Astrocyte (in vitro differentiated cells and primary cell): ENCODE measurements around the gene STX3. TPM values are rescaled to one million over a fixed set of nuclear protein-coding genes. Genes with fewer than 3 reads are reported as not detected.

Experiments used
- DNase-seq: peaks from one replicate; pipeline ENCODE4 v3.0.0-alpha.2; 2010; ENCODE audit warnings: low read depth
- FAIRE-seq: peaks from 2 replicates; lab custom pipeline; 2011; peaks lifted over from hg19 to GRCh38; lab: Jason Lieb, UNC
- H2AFZ ChIP-seq: 2 replicates; pipeline ENCODE4 v1.6.0; 2012; ENCODE audit warnings: low read depth, low read length, inconsistent platforms
- H3K27ac ChIP-seq: 2 replicates; pipeline ENCODE4 v1.5.1; 2011; ENCODE audit warnings: low read depth, low read length, inconsistent platforms
- H3K27me3 ChIP-seq: 2 replicates; pipeline ENCODE4 v1.6.0; 2011; ENCODE audit warnings: low read length, inconsistent platforms; ENCODE audit not compliant: insufficient read depth
- H3K36me3 ChIP-seq: 2 replicates; pipeline ENCODE4 v1.5.1; 2011; ENCODE audit warnings: low read length, inconsistent platforms; ENCODE audit not compliant: insufficient read depth
- H3K4me1 ChIP-seq: 2 replicates; pipeline ENCODE4 v1.5.1; 2011; ENCODE audit warnings: low read length, inconsistent platforms; ENCODE audit not compliant: insufficient read depth
- H3K4me2 ChIP-seq: 2 replicates; pipeline ENCODE4 v1.6.0; 2012; ENCODE audit warnings: low read length, inconsistent platforms
- H3K4me3 ChIP-seq: 2 replicates; pipeline ENCODE4 v1.5.1; 2011; ENCODE audit warnings: low read depth, mild to moderate bottlenecking, low read length, inconsistent platforms; ENCODE audit not compliant: insufficient read depth
- H3K79me2 ChIP-seq: 2 replicates; pipeline ENCODE4 v1.6.0; 2012; ENCODE audit warnings: mild to moderate bottlenecking, low read length, inconsistent platforms; ENCODE audit not compliant: insufficient read depth
- H3K9ac ChIP-seq: 2 replicates; pipeline ENCODE4 v1.6.0; 2012; ENCODE audit warnings: mild to moderate bottlenecking, low read length, inconsistent platforms
- H3K9me3 ChIP-seq: 2 replicates; pipeline ENCODE4 v1.5.1; 2012; ENCODE audit warnings: low read depth, mild to moderate bottlenecking, low read length, inconsistent platforms; ENCODE audit not compliant: insufficient read depth
- H4K20me1 ChIP-seq: 2 replicates; pipeline ENCODE4 v1.6.0; 2012; ENCODE audit warnings: low read length, inconsistent platforms; ENCODE audit not compliant: insufficient read depth
- H3K27ac Mint-ChIP-seq: one replicate; pipeline ENCODE4 v1.8.0; 2021; ENCODE audit warnings: mild to moderate bottlenecking, mixed read lengths; ENCODE audit not compliant: unreplicated experiment
- H3K27me3 Mint-ChIP-seq: one replicate; pipeline ENCODE4 v1.8.0; 2021; ENCODE audit warnings: low read depth, mixed read lengths; ENCODE audit not compliant: unreplicated experiment
- H3K36me3 Mint-ChIP-seq: one replicate; pipeline ENCODE4 v1.8.0; 2021; ENCODE audit warnings: low read depth, mixed read lengths; ENCODE audit not compliant: unreplicated experiment
- H3K4me1 Mint-ChIP-seq: one replicate; pipeline ENCODE4 v1.8.0; 2021; ENCODE audit warnings: low read depth, mixed read lengths; ENCODE audit not compliant: unreplicated experiment
- H3K4me3 Mint-ChIP-seq: one replicate; pipeline ENCODE4 v1.8.0; 2021; ENCODE audit warnings: mild to moderate bottlenecking, moderate library complexity, mixed read lengths; ENCODE audit not compliant: unreplicated experiment
- H3K9me3 Mint-ChIP-seq: one replicate; pipeline ENCODE4 v1.8.0; 2021; ENCODE audit warnings: mild to moderate bottlenecking, mixed read lengths; ENCODE audit not compliant: unreplicated experiment
- EZH2 ChIP-seq: IDR thresholded peaks from 2 replicates; pipeline ENCODE4 v1.6.1; 2012; ENCODE audit warnings: mild to moderate bottlenecking, low read length, inconsistent platforms; ENCODE audit not compliant: insufficient read depth
- total RNA-seq: library from RNA; stranded (reverse); gene quantifications from 2 replicates; pipeline ENCODE4 v1.2.1, GENCODE V29; 2021
- TF ChIP-seq, protein P1 (sequence below): IDR thresholded peaks from 2 replicates; pipeline ENCODE4 v1.5.1; 2011; ENCODE audit warnings: low read depth, mild to moderate bottlenecking, inconsistent platforms, low read length, moderate library complexity; ENCODE audit not compliant: insufficient read depth

Gene STX3
- total RNA-seq, 1 donor from 2014 or later: 61.2 TPM

DNA sequence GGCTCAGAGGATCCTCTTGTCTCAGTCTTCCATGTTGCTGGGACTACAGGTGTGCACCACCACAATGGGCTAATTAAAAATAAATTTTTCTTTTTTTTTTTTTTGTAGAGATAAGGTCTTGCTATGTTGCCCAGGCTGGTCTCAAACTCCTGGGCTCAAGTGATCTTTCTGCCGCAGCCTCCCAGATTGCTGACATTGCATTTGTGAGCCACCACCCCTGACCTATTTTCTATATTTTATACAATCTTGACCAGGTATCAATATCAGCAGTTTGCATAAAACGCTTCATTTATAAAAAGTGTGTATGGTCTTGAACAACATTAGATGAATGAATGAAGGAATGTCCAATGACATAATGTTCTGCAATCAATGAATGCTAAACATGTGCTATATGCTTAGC, 9.1 kb upstream of the STX3 start:
- no peaks in the 10 kb centered on the region for H3K79me2 ChIP-seq
- no peak overlapping the region for H3K4me3 ChIP-seq
- TF ChIP-seq EZH2: no peak
- TF ChIP-seq, protein P1, sequence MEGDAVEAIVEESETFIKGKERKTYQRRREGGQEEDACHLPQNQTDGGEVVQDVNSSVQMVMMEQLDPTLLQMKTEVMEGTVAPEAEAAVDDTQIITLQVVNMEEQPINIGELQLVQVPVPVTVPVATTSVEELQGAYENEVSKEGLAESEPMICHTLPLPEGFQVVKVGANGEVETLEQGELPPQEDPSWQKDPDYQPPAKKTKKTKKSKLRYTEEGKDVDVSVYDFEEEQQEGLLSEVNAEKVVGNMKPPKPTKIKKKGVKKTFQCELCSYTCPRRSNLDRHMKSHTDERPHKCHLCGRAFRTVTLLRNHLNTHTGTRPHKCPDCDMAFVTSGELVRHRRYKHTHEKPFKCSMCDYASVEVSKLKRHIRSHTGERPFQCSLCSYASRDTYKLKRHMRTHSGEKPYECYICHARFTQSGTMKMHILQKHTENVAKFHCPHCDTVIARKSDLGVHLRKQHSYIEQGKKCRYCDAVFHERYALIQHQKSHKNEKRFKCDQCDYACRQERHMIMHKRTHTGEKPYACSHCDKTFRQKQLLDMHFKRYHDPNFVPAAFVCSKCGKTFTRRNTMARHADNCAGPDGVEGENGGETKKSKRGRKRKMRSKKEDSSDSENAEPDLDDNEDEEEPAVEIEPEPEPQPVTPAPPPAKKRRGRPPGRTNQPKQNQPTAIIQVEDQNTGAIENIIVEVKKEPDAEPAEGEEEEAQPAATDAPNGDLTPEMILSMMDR: no peak
- FAIRE-seq (no peak), DNase-seq (no peak)
- no peak overlapping the region for H3K27ac Mint-ChIP-seq
- H3K36me3 Mint-ChIP-seq: peaks cover 4% of the 10 kb centered on the region
- no peaks in the 10 kb centered on the region for H3K9me3 ChIP-seq
- H2AFZ ChIP-seq: no peak overlapping the region
- no peak overlapping the region for H3K4me2 ChIP-seq
- no peaks in the 10 kb centered on the region for H3K9me3 Mint-ChIP-seq
- no peaks in the 10 kb centered on the region for H3K4me1 ChIP-seq
- no peaks in the 10 kb centered on the region for H4K20me1 ChIP-seq
- no peak overlapping the region for H3K27ac ChIP-seq
- H3K27me3 Mint-ChIP-seq: no peaks in the 10 kb centered on the region
- peaks cover 5% of the 10 kb centered on the region for H3K27me3 ChIP-seq
- peaks cover 2% of the 10 kb centered on the region for H3K4me1 Mint-ChIP-seq
- H3K4me3 Mint-ChIP-seq: no peak overlapping the region
- H3K36me3 ChIP-seq: no peaks in the 10 kb centered on the region
- H3K9ac ChIP-seq: no peak overlapping the region

- Histone ChIP-seq H4K20me1 (peaks cover 26% of the 10 kb centered on the region), H3K9ac (peak overlapping the region; percentile 83), H3K27ac (no peak overlapping the region), H3K9me3 (no peaks in the 10 kb centered on the region), H3K4me1 (peaks cover 20% of the 10 kb centered on the region), H3K4me3 (peak overlapping the region; percentile 83), H3K79me2 (peaks cover 18% of the 10 kb centered on the region), H3K4me2 (peak overlapping the region; percentile 99), H3K36me3 (no peaks in the 10 kb centered on the region), H2AFZ (peak overlapping the region; percentile 89), H3K27me3 (no peaks in the 10 kb centered on the region)
- DNase-seq: peak; percentile 29
- TF ChIP-seq EZH2: no peak
- TF ChIP-seq, protein P1: peak; percentile 89
- Mint-ChIP-seq H3K4me1 (peaks cover 10% of the 10 kb centered on the region), H3K27ac (peak overlapping the region; percentile 96), H3K36me3 (peaks cover 6% of the 10 kb centered on the region), H3K27me3 (no peaks in the 10 kb centered on the region), H3K4me3 (peak overlapping the region; percentile 99), H3K9me3 (no peaks in the 10 kb centered on the region)
- FAIRE-seq: no peak
Observed at GRCh38 chr11:59753650-59754493, 1.3 kb upstream of the STX3 start.

DNA sequence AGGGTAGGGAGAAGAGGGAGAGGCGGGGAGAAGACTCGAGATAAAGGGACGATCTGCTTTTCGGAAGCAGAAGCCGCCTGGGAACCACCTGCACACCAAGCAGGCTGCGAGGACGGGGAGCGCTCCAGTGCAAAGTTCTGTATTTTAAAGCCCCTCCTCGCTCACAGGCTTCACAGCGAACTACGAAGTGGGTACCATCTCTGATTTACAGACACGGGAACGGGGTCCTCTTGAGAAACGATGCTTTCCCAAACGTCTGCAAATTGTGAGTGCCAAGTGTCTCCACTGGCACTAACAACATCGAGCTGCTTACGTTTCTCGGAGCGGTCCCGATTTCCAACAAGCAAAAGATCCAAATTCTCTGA, 700 bp upstream of the STX3 start:
- DNase-seq (no peak), FAIRE-seq (no peak)
- H3K4me3 ChIP-seq: peak overlapping the region; percentile 83
- H3K4me2 ChIP-seq: peak overlapping the region; percentile 99
- H2AFZ ChIP-seq: peak overlapping the region; percentile 89
- peaks cover 31% of the 10 kb centered on the region for H4K20me1 ChIP-seq
- H3K36me3 ChIP-seq: no peaks in the 10 kb centered on the region
- H3K27ac ChIP-seq: peak overlapping the region; percentile 75
- H3K4me1 ChIP-seq: peaks cover 20% of the 10 kb centered on the region
- H3K4me3 Mint-ChIP-seq: peak overlapping the region; percentile 99
- H3K9me3 Mint-ChIP-seq: no peaks in the 10 kb centered on the region
- no peaks in the 10 kb centered on the region for H3K9me3 ChIP-seq
- H3K36me3 Mint-ChIP-seq: peaks cover 9% of the 10 kb centered on the region
- no peaks in the 10 kb centered on the region for H3K27me3 Mint-ChIP-seq
- TF ChIP-seq, protein P1: no peak
- no peak for TF ChIP-seq EZH2
- H3K79me2 ChIP-seq: peaks cover 22% of the 10 kb centered on the region
- H3K27me3 ChIP-seq: no peaks in the 10 kb centered on the region
- peak overlapping the region; percentile 96 for H3K27ac Mint-ChIP-seq
- H3K4me1 Mint-ChIP-seq: peaks cover 10% of the 10 kb centered on the region
- peak overlapping the region; percentile 83 for H3K9ac ChIP-seq
